Measurements from ENCODE around the gene MAD2L1. TPM values are rescaled to one million over a fixed set of nuclear protein-coding genes. Genes with fewer than 3 reads are reported as not detected.

The MAD2L1 gene
- total RNA-seq, 1 experiment from 2014 or later = 117 TPM

DNA sequence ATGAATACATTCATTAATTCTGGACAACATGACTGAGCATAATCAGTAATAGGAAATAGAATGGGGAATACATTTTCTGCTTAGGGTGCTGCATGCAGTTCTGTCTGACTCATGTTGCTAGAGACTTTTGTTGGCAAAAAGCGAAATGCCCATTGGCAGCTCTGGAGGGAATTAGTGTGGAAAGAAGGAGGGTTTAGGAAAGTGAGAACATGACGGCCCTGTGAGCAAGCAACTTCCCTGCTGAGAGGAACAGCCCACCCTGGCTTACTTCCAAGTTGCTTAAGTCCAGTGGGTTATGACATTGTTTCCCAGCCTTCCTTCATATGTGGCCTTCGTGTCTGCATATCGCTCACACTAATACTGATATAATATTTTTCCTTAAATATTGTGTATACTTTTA is 13.8 kb downstream of the MAD2L1 start:
- H3K4me1 ChIP-seq (ENCODE audit: insufficient read depth, low read length, poor library complexity, severe bottlenecking) = peaks cover 18% of the 10 kb centered on the region
- H3K36me3 ChIP-seq (ENCODE audit: insufficient read depth, low read length, poor library complexity, severe bottlenecking) = no peaks in the 10 kb centered on the region
- CTCF ChIA-PET = interaction anchor here (1.1 kb wide), 1 partner anchor 424 kb away, joined by 3 read pairs; the partner anchor contains the start of gene PDE5A
- H3K4me3 ChIP-seq (ENCODE audit: low read depth, low read length, poor library complexity, severe bottlenecking) = no peak overlapping the region
- no peaks in the 10 kb centered on the region for H3K27me3 ChIP-seq (replicated peaks; ENCODE audit: insufficient read depth, low read depth, low read length, poor library complexity)
- BruUV-seq (replicated peaks) = no TSS peak
- no peak overlapping the region for H3K27ac ChIP-seq (ENCODE audit: low read depth, low read length, poor library complexity, severe bottlenecking)
- POLR2A ChIA-PET (ENCODE audit: low non-redundant PET) = no interaction called here
- no peak for TF ChIP-seq EZH2 (IDR thresholded peaks at IDR 0.05; ENCODE audit: borderline replicate concordance, low read depth, low read length, poor library complexity, severe bottlenecking)
- TF ChIP-seq, protein P1, sequence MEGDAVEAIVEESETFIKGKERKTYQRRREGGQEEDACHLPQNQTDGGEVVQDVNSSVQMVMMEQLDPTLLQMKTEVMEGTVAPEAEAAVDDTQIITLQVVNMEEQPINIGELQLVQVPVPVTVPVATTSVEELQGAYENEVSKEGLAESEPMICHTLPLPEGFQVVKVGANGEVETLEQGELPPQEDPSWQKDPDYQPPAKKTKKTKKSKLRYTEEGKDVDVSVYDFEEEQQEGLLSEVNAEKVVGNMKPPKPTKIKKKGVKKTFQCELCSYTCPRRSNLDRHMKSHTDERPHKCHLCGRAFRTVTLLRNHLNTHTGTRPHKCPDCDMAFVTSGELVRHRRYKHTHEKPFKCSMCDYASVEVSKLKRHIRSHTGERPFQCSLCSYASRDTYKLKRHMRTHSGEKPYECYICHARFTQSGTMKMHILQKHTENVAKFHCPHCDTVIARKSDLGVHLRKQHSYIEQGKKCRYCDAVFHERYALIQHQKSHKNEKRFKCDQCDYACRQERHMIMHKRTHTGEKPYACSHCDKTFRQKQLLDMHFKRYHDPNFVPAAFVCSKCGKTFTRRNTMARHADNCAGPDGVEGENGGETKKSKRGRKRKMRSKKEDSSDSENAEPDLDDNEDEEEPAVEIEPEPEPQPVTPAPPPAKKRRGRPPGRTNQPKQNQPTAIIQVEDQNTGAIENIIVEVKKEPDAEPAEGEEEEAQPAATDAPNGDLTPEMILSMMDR (conservative IDR thresholded peaks at IDR 0.05; ENCODE audit: low read depth, low read length) = no peak
- intact Hi-C loops (cut with micrococcal nuclease; ENCODE audit: unreplicated experiment) = loop anchor here (2.0 to 5.0 kb wide), 2 partner anchors 734 to 1071 kb away; no protein-coding TSS in a partner anchor
- peak; percentile 89 for DNase-seq (ENCODE audit: low spot score)
- no peaks in the 10 kb centered on the region for H3K9me3 ChIP-seq (ENCODE audit: low read depth, low read length, poor library complexity, severe bottlenecking)

DNA sequence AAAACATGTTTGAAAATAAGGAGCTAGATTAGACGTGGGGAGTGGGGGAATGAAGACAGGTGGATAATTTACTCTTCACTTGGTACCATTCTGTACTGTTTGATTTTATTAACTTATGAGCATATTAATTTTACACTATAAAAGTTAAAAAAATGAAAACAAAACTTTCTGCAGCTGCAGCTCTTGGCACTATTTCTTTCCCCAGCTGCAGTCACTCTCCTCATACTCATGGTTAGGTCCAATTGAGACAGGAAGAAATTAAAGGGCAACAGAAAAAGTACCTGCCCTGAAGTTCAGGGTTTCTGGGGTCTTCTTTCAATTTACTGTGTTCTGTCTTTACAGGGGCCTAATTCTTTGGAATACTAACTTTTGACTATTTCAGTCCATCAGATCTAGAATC is 15.4 kb downstream of the MAD2L1 start:
- Histone ChIP-seq H3K36me3 (ENCODE audit: insufficient read depth, low read length, poor library complexity, severe bottlenecking) (no peaks in the 10 kb centered on the region), H3K9me3 (ENCODE audit: low read depth, low read length, poor library complexity, severe bottlenecking) (no peaks in the 10 kb centered on the region), H3K4me1 (ENCODE audit: insufficient read depth, low read length, poor library complexity, severe bottlenecking) (peaks cover 18% of the 10 kb centered on the region), H3K27me3 (replicated peaks; ENCODE audit: insufficient read depth, low read depth, low read length, poor library complexity) (no peaks in the 10 kb centered on the region), H3K27ac (ENCODE audit: low read depth, low read length, poor library complexity, severe bottlenecking) (no peak overlapping the region), H3K4me3 (ENCODE audit: low read depth, low read length, poor library complexity, severe bottlenecking) (no peak overlapping the region)
- ChIA-PET POLR2A (ENCODE audit: low non-redundant PET) (no interaction called here), CTCF (interaction anchor here (1.0 kb wide), 1 partner anchor 423 kb away, joined by 4 read pairs; the partner anchor contains the start of gene PDE5A)
- TF ChIP-seq, protein P1 (conservative IDR thresholded peaks at IDR 0.05; ENCODE audit: low read depth, low read length) = no peak
- TF ChIP-seq EZH2 (IDR thresholded peaks at IDR 0.05; ENCODE audit: borderline replicate concordance, low read depth, low read length, poor library complexity, severe bottlenecking) = no peak
- no TSS peak for BruUV-seq (replicated peaks)
- intact Hi-C loops (cut with micrococcal nuclease; ENCODE audit: unreplicated experiment) = loop anchor here (2.0 to 5.0 kb wide), 2 partner anchors 422 to 1069 kb away; partner anchors contain the start of gene PDE5A
- no peak for DNase-seq (ENCODE audit: low spot score)

DNA sequence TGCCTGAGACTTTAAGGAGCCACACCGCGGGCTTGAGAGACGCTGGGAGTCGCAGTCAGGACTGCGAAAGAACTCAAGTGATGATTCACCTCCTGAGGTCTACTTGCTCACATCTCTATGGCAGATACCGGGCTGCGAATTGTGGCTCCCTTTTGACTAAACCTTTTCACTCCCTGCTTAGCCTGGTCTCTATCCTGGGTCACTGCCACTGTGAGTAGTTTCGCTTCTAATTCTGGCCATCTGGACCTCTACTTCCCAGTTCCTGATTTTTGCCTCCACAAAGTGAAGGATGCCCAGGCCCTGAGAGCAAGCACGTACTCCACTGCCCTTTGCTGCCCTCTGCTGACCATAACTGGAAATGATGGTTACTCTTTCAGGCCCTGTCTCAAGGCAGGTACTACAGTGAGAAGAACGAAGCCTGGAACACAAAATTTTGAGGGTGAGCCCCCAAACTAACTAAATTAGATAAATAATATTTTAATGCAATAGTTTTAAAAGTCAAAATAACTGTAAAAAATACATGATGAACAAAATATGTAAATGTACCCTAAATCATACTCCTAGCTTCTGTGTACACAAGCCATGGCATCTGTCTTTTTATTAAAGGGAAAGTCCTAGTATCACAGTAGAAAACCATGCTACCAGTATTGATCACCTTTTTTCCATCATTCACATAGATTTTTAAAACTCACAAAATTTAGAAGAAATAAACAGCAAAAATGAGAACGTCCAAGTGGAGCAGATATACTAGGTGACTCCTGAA is 16.7 kb downstream of the MAD2L1 start:
- Histone ChIP-seq H3K4me3 (ENCODE audit: low read depth, low read length, poor library complexity, severe bottlenecking) (no peak overlapping the region), H3K4me1 (ENCODE audit: insufficient read depth, low read length, poor library complexity, severe bottlenecking) (peaks cover 18% of the 10 kb centered on the region), H3K27ac (ENCODE audit: low read depth, low read length, poor library complexity, severe bottlenecking) (no peak overlapping the region), H3K27me3 (replicated peaks; ENCODE audit: insufficient read depth, low read depth, low read length, poor library complexity) (no peaks in the 10 kb centered on the region), H3K9me3 (ENCODE audit: low read depth, low read length, poor library complexity, severe bottlenecking) (no peaks in the 10 kb centered on the region), H3K36me3 (ENCODE audit: insufficient read depth, low read length, poor library complexity, severe bottlenecking) (no peaks in the 10 kb centered on the region)
- intact Hi-C loops (cut with micrococcal nuclease; ENCODE audit: unreplicated experiment) = loop anchor here (1.0 to 5.0 kb wide), 3 partner anchors 421 to 1068 kb away; partner anchors contain the start of gene PDE5A
- TF ChIP-seq, protein P1 (conservative IDR thresholded peaks at IDR 0.05; ENCODE audit: low read depth, low read length) = peak; percentile 82
- no peak for TF ChIP-seq EZH2 (IDR thresholded peaks at IDR 0.05; ENCODE audit: borderline replicate concordance, low read depth, low read length, poor library complexity, severe bottlenecking)
- CTCF ChIA-PET = no interaction called here
- POLR2A ChIA-PET (ENCODE audit: low non-redundant PET) = no interaction called here
- DNase-seq (ENCODE audit: low spot score) = peak; percentile 80
- BruUV-seq (replicated peaks) = no TSS peak

All from A673 (cell line).